ENCODE results near the gene KIRREL3.

Gene KIRREL3

GRCh38 chr11:126522606-126523005 lies 478.0 kb downstream of the KIRREL3 start:
- DNase-seq = no peak

- DNase-seq = no peak
Observed at GRCh38 chr11:126522152-126522551, 478.4 kb downstream of the KIRREL3 start.

- DNase-seq = no peak
Observed at GRCh38 chr11:126521196-126521595, 479.4 kb downstream of the KIRREL3 start.

- DNase-seq = no peak
Observed at GRCh38 chr11:126519764-126520734, 480.5 kb downstream of the KIRREL3 start.

- DNase-seq = no peak
Observed at GRCh38 chr11:126518972-126519690, 481.4 kb downstream of the KIRREL3 start.

- no peak for DNase-seq
Observed at GRCh38 chr11:126518071-126518971, 482.2 kb downstream of the KIRREL3 start.

GRCh38 chr11:126515501-126515900 lies 485.1 kb downstream of the KIRREL3 start:
- no peak for DNase-seq

- no peak for DNase-seq
Observed at GRCh38 chr11:126514061-126514693, 486.4 kb downstream of the KIRREL3 start.

- no peak for DNase-seq
Observed at GRCh38 chr11:126512741-126513715, 487.5 kb downstream of the KIRREL3 start.

- DNase-seq = no peak
Observed at GRCh38 chr11:126512251-126512650, 488.3 kb downstream of the KIRREL3 start.

- no peak for DNase-seq
Observed at GRCh38 chr11:126511475-126512115, 489.0 kb downstream of the KIRREL3 start.

GRCh38 chr11:126510621-126511370 lies 489.8 kb downstream of the KIRREL3 start:
- DNase-seq = no peak

- DNase-seq = no peak
Observed at GRCh38 chr11:126507646-126508045, 492.9 kb downstream of the KIRREL3 start.

- DNase-seq = no peak
Observed at GRCh38 chr11:126506789-126507188, 493.8 kb downstream of the KIRREL3 start.

GRCh38 chr11:126502982-126503381 lies 497.6 kb downstream of the KIRREL3 start:
- no peak for DNase-seq

GRCh38 chr11:126502159-126502558 lies 498.4 kb downstream of the KIRREL3 start:
- no peak for DNase-seq

GRCh38 chr11:126501641-126502040 lies 498.9 kb downstream of the KIRREL3 start:
- no peak for DNase-seq

GRCh38 chr11:126500981-126501380 lies 499.6 kb downstream of the KIRREL3 start:
- no peak for DNase-seq

GRCh38 chr11:126499131-126499752 lies 501.3 kb downstream of the KIRREL3 start:
- no peak for DNase-seq

Data from NCI-H1105 (cell line).